ENCODE measurements around the gene TBC1D17.

GRCh38 chr19:49857061-49857837, 20.3 kb upstream of the TBC1D17 start:
- no peak for TF ChIP-seq CTCF (conservative IDR thresholded peaks at IDR 0.05; ENCODE audit: low read length)
- no peak for TF ChIP-seq EZH2phosphoT487 (IDR thresholded peaks at IDR 0.05; ENCODE audit: borderline replicate concordance)

Data from Loucy (cell line).